Fibroblast of skin of scalp (primary cell): ENCODE measurements around the gene PON2. TPM values are rescaled to one million over a fixed set of nuclear protein-coding genes. Genes with fewer than 3 reads are reported as not detected.
"Not testable (repeated sequence)": the region's sequence is repeated elsewhere in the genome, so short reads cannot be mapped to it uniquely, and the experiment has no call there.

Experiments
- DNase-seq: peaks from one replicate; pipeline ENCODE4 v3.0.0-alpha.2; 2013
- polyA plus RNA-seq, 2 experiments: library from polyadenylated mRNA; unstranded; fragments of 120-200 nt; gene quantifications; one replicate each; pipeline ENCODE4 v1.2.1, GENCODE V29; 2013; ENCODE audit not compliant: insufficient read length in 2 of 2

Gene PON2
- polyA plus RNA-seq (2013, experiment 1 of 2; ENCODE audit: insufficient read length) = 58.3 TPM
- 61.6 TPM for polyA plus RNA-seq (2013, experiment 2 of 2; ENCODE audit: insufficient read length)

- DNase-seq = peak; percentile 87
Observed at GRCh38 chr7:95434557-95435421, at the start of gene PON2. Gene PON2, minus strand, starts transcription at chr7:95435028. Its CDS starts 77 bp downstream, at chr7:95434951.

GRCh38 chr7:95482424-95482823 is 47.6 kb upstream of the PON2 start:
- DNase-seq = no peak

- DNase-seq = no peak
Observed at GRCh38 chr7:95481271-95482165, 46.7 kb upstream of the PON2 start.

- DNase-seq = no peak
Observed at GRCh38 chr7:95479992-95480624, 45.3 kb upstream of the PON2 start.

GRCh38 chr7:95478272-95479037 is 43.6 kb upstream of the PON2 start:
- DNase-seq = peak; percentile 59

- DNase-seq = peak; percentile 75
Observed at GRCh38 chr7:95476904-95477594, 42.2 kb upstream of the PON2 start.

GRCh38 chr7:95476072-95476847 is 41.4 kb upstream of the PON2 start:
- DNase-seq = peak; percentile 18

- DNase-seq = no peak
Observed at GRCh38 chr7:95473276-95473985, 38.6 kb upstream of the PON2 start.

GRCh38 chr7:95472581-95473161 is 37.8 kb upstream of the PON2 start:
- DNase-seq = peak; percentile 16

- DNase-seq = no peak
Observed at GRCh38 chr7:95471071-95471470, 36.2 kb upstream of the PON2 start.

- DNase-seq = no peak
Observed at GRCh38 chr7:95470452-95470851, 35.6 kb upstream of the PON2 start.

GRCh38 chr7:95469848-95470247 is 35.0 kb upstream of the PON2 start:
- no peak for DNase-seq

GRCh38 chr7:95469187-95469586 is 34.4 kb upstream of the PON2 start:
- DNase-seq = no peak

GRCh38 chr7:95467912-95468607 is 33.2 kb upstream of the PON2 start:
- DNase-seq = no peak

- DNase-seq = not testable (repeated sequence)
Observed at GRCh38 chr7:95460653-95461052, 25.8 kb upstream of the PON2 start.

GRCh38 chr7:95457947-95458346 is 23.1 kb upstream of the PON2 start:
- no peak for DNase-seq

GRCh38 chr7:95454438-95455045 is 19.7 kb upstream of the PON2 start:
- DNase-seq = no peak

- DNase-seq = no peak
Observed at GRCh38 chr7:95446618-95447017, 11.8 kb upstream of the PON2 start.
